Duodenal mucosa (tissue), 2 donors: ENCODE data around the gene PTDSS2.

ENCODE experiments used
- H3K27ac ChIP-seq: one replicate; pipeline ENCODE4 v1.7.0; 2013; ENCODE audit warnings: low read depth, low read length
- H3K27me3 ChIP-seq, 2 donors: one replicate each; pipeline ENCODE4 v1.7.0; 2013; ENCODE audit warnings: low read length in 2 of 2, control low read depth in 1 of 2; ENCODE audit not compliant: insufficient read depth in 2 of 2, control insufficient read depth in 1 of 2
- H3K36me3 ChIP-seq, 2 donors: one replicate each; pipeline ENCODE4 v1.7.0; 2013; ENCODE audit warnings: low read length in 2 of 2, control low read depth in 1 of 2; ENCODE audit not compliant: insufficient read depth in 2 of 2, control insufficient read depth in 1 of 2
- H3K4me1 ChIP-seq, 2 donors: one replicate each; pipeline ENCODE4 v1.7.0; 2013; ENCODE audit warnings: low read length in 2 of 2, control low read depth in 1 of 2; ENCODE audit not compliant: insufficient read depth in 2 of 2, control insufficient read depth in 1 of 2
- H3K4me3 ChIP-seq, 2 donors: one replicate each; pipeline ENCODE4 v1.7.0; 2013; ENCODE audit warnings: low read length in 2 of 2, low read depth in 1 of 2
- H3K9ac ChIP-seq, 2 donors: one replicate each; pipeline ENCODE4 v1.7.0; 2013; ENCODE audit warnings: low read length in 2 of 2, low read depth in 1 of 2
- H3K9me3 ChIP-seq, 2 donors: one replicate each; pipeline ENCODE4 v1.7.0; 2013; ENCODE audit warnings: low read length in 2 of 2, control low read depth in 1 of 2; ENCODE audit not compliant: control insufficient read depth in 1 of 2

Gene PTDSS2

DNA sequence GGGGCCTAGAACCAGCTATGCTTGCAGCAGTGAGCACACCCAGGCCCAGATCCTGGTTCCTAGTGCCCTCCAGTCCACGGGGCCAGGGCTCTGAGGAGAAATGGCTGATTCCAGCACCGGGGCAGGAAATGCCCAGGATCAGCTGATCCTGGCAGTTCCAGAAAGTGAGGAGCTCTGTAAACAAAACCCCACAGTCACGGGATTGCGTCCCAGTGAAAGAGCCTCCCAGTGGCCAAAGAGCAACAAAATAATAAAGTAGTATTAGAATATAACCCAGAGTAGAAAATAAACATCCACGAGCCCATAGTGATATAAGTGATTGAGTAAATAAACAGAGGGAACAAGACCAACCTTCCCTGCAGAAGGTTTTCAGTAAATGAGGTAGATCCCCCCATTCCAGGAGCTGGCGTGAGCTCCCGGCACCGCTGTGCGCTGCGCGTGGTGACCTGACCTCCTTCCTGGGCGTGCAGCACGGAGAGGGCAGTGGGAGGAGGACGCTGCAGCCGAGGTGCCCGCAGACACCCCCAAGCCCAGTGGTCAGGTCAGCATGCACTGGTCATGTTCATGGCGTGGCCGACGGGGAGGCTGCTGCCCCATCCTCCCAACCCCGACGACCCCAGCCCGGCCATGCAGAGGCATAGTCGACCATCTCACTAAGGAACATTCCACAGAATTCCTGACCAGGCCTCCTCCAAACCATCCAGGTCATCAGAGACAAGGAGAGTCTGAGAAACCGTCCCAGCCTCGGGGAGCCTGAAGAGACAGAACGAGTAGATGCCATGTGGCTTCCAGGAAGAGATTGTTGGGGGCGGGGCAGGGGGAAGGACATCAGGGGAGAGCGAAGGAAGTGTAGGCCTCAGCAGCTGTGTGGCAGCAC is 19.8 kb downstream of the PTDSS2 start:
- peak overlapping the region; percentile 79 for H3K27ac ChIP-seq
- H3K9ac ChIP-seq, result peak overlapping the region; percentile 32 to 63
- H3K9me3 ChIP-seq, result no peaks in the 10 kb centered on the region
- H3K36me3 ChIP-seq, result peaks cover 0 to 2% of the 10 kb centered on the region in 2 donors
- no peaks in the 10 kb centered on the region for H3K27me3 ChIP-seq
- peak overlapping the region; percentile 62 to 63 for H3K4me3 ChIP-seq
- peaks cover 9 to 10% of the 10 kb centered on the region in 2 donors for H3K4me1 ChIP-seq

DNA sequence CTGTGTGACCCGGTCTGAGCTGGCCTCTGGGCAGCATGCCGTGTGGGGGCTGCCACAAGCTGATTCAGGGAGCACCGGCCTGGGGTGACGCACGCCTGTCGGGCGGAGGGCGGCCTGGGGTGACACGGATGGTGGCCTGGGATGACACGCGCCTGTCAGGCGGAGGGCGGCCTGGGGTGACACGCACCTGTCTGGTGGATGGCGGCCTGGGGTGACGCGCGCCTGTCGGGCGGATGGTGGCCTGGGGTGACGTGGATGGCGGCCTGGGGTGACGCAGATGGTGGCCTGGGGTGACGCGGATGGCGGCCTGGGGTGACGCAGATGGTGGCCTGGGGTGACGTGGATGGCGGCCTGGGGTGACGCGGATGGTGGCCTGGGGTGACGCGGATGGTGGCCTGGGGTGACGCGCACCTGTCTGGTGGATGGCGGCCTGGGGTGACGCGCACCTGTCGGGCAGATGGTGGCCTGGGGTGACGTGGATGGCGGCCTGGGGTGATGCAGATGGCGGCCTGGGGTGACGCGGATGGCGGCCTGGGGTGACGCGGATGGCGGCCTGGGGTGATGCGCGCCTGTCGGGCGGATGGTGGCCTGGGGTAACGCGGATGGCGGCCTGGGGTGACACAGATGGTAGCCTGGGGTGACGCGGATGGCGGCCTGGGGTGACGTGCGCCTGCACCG is 21.5 kb downstream of the PTDSS2 start:
- H3K36me3 ChIP-seq, result no peaks in the 10 kb centered on the region
- H3K4me1 ChIP-seq, result peaks cover 9 to 10% of the 10 kb centered on the region in 2 donors
- no peaks in the 10 kb centered on the region for H3K27me3 ChIP-seq
- H3K9ac ChIP-seq, result no peak overlapping the region
- no peak overlapping the region for H3K27ac ChIP-seq
- H3K9me3 ChIP-seq, result no peaks in the 10 kb centered on the region
- no peak overlapping the region for H3K4me3 ChIP-seq

DNA sequence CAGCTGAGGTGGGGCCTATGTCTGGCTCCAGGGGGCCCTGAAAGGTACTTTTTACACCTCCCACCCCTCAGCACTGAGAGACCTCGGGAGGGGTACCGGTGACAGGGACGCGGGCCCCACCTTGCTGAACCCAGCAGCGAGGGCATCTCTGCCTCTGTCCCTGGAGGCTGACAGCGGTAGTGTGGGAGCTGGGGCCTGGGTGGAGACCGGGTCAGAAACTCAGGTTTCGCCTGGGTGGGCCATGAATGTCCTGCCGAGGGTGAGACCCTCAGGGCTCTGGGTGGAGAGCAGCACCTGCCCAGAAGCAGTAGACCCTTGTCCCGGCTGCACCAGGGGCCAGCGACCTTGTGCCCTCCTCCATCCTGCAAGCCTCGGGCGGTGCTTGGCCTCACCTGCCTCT is 22.2 kb downstream of the PTDSS2 start:
- no peak overlapping the region for H3K4me3 ChIP-seq
- H3K27ac ChIP-seq, result no peak overlapping the region
- no peaks in the 10 kb centered on the region for H3K36me3 ChIP-seq
- H3K9ac ChIP-seq, result no peak overlapping the region
- H3K9me3 ChIP-seq, result no peaks in the 10 kb centered on the region
- no peaks in the 10 kb centered on the region for H3K27me3 ChIP-seq
- H3K4me1 ChIP-seq, result peaks cover 9 to 10% of the 10 kb centered on the region in 2 donors

DNA sequence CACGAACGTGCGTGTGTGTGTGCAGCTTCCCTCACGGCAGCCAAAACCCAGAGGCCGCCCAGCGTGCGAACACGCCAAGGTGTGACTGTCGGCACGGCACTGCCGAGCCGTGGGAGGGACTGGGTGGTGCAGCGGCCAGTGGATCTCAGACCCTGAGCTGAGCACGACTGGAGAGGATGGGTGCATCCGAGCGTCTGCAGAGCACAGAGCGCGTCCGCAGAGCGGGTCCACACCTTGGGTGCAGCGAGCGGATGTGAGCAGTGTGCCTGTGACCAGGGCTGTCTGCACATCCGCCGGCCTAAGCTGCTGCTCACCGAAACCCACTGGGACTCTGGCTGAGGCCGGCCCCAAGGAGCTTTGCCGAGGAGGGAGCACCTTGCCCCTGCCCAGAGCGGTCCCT is 22.7 kb downstream of the PTDSS2 start:
- Histone ChIP-seq H3K27me3 (no peaks in the 10 kb centered on the region), H3K4me1 (peaks cover 9 to 10% of the 10 kb centered on the region in 2 donors), H3K4me3 (no peak overlapping the region), H3K36me3 (no peaks in the 10 kb centered on the region), H3K27ac (no peak overlapping the region), H3K9ac (no peak overlapping the region), H3K9me3 (no peaks in the 10 kb centered on the region)

DNA sequence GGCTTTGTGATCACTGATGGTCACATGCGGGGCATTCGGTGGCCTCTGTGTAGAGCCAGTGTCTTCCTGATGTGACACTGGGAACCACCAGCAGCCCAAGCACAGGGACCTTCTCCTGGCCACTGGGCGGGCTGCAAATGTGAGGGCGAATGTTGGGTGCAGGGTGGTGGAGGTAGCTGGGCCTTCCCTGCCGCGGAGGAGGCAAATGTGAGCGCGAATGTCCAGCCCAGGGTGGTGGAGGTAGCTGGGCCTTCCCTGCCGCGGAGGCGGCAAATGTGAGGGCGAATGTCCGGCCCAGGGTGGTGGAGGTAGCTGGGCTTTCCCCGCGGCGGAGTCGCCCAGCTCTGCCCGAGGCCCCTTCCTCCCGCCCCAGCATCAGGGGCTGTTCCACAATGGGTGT is 23.3 kb downstream of the PTDSS2 start:
- Histone ChIP-seq H3K9me3 (no peaks in the 10 kb centered on the region), H3K4me1 (peaks cover 9 to 10% of the 10 kb centered on the region in 2 donors), H3K9ac (no peak overlapping the region), H3K36me3 (no peaks in the 10 kb centered on the region), H3K4me3 (no peak overlapping the region), H3K27ac (no peak overlapping the region), H3K27me3 (no peaks in the 10 kb centered on the region)

DNA sequence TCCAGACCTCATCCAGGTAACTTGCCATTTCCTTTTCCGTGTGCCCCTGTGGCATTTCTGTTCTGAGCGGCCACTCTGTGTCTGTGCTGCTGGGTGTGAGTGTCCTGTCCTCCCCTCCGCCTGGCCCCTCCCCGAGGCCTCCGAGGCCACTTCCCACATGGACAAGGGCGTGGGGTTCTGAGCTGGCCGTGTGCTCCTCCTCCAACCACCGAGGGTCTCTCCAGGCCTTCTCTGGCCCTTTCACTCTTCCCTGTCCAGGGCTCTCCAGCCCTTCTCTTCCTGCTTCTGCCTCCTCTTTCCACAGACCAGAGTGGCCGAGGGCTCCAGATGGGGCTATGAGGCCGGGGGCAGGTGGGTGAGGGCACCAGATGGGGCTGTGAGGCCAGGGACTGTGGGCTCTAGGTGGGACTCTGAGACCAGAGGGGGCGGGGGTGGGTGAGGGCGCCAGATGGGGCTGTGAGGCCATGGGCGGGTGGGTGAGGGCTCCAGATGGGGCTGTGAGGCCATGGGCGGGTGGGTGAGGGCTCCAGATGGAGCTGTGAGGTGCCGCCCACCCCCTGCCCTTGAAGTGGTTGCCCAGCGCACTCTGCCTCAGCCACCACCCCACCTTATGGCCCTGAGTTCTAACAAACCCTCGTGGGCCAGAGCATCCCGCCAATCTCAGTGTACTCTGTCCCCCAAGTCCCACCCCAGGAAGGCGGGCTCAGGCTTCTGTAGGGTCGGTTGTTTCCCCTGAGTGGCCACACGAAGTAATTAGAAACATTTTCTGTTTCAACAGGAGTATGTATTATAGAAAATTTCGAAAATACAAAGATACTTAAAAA is 24.1 kb downstream of the PTDSS2 start:
- no peaks in the 10 kb centered on the region for H3K36me3 ChIP-seq
- peaks cover 9 to 10% of the 10 kb centered on the region in 2 donors for H3K4me1 ChIP-seq
- H3K4me3 ChIP-seq, result no peak overlapping the region
- no peaks in the 10 kb centered on the region for H3K27me3 ChIP-seq
- H3K9me3 ChIP-seq, result no peaks in the 10 kb centered on the region
- no peak overlapping the region for H3K9ac ChIP-seq
- H3K27ac ChIP-seq, result no peak overlapping the region

DNA sequence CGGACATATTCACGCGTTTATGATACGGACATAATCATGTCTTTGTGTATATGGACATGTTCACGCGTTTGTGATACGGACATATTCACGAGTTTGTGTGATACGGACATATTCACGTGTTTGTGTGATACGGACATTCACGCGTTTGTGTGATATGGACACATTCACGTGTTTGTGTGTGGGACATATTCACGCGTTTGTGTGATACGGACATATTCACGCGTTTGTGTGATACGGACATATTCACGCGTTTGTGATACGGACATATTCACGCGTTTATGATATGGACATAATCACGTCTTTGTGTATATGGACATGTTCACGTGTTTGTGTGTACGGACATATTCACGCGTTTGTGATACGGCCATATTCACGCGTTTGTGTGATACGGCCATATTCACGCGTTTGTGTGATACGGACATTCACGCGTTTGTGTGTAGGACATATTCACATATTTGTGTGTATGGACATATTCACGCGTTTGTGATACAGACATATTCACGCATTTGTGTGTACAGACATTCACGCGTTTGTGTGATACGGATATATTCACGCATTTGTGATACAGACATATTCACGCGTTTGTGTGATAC is 24.9 kb downstream of the PTDSS2 start:
- Histone ChIP-seq H3K9ac (no peak overlapping the region), H3K9me3 (no peaks in the 10 kb centered on the region), H3K4me1 (peaks cover 2 to 3% of the 10 kb centered on the region in 2 donors), H3K27me3 (no peaks in the 10 kb centered on the region), H3K4me3 (no peak overlapping the region), H3K36me3 (no peaks in the 10 kb centered on the region), H3K27ac (no peak overlapping the region)

DNA sequence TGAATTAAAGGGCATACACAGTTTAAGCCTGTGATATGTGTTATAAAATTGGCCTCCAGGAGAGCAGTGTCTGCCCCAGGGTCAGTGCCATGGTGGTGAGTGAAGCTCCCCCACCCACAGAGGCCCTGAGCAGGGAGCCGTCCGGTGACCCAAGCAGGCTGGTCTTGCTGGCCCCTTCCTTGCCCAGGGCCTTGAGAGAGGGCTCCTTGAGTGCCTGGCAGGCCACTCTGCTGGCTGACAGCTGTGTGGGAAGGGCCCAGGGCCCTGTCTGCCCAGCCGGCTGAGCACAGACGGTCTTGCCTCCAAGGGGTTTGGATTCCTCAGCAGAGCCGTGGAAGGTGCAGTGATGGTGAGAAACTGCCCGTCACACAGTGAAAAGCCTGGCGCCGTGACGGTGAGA is 25.9 kb downstream of the PTDSS2 start:
- no peak overlapping the region for H3K9ac ChIP-seq
- no peak overlapping the region for H3K4me3 ChIP-seq
- no peak overlapping the region for H3K27ac ChIP-seq
- H3K27me3 ChIP-seq, result no peaks in the 10 kb centered on the region
- H3K36me3 ChIP-seq, result no peaks in the 10 kb centered on the region
- H3K9me3 ChIP-seq, result no peaks in the 10 kb centered on the region
- H3K4me1 ChIP-seq, result no peaks in the 10 kb centered on the region

DNA sequence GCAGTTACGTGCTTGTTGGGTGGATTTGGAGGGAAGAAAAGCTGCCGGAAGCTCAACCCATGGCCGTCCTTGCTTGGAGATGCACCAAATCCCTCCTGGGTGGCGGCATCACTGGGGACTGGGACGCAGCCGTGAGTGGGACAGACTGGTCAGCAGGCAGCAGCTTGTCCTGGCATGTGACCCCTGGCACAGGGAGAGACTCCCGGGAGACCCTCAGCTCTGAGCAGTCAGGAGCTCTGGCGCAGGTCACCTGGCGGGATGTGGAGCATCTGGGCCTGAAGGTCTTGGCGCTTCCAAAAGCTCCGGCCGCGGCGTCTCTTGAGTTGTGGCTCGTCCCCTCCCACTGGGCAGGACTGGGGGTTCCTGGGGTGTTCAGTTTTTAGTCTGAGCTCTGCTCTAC is 26.3 kb downstream of the PTDSS2 start:
- Histone ChIP-seq H3K4me3 (no peak overlapping the region), H3K27ac (no peak overlapping the region), H3K9ac (no peak overlapping the region), H3K9me3 (no peaks in the 10 kb centered on the region), H3K4me1 (no peaks in the 10 kb centered on the region), H3K36me3 (no peaks in the 10 kb centered on the region), H3K27me3 (no peaks in the 10 kb centered on the region)
